OCI-LY7 (cell line): ENCODE measurements around the gene NSD2. TPM values are rescaled to one million over a fixed set of nuclear protein-coding genes. Genes with fewer than 3 reads are reported as not detected.

Experiments
- BruUV-seq: library from RNA; stranded (reverse); fragments of 400-500 nt; replicated peaks from 2 replicates; lab custom pipeline; 2021; lab: Mats Ljungman, UMichigan
- CTCF ChIA-PET: fragments of 300-600 bp; sonication (Branson Sonifier 250); formaldehyde crosslinking; loops from one replicate; lab custom pipeline; 2022; ENCODE audit warnings: antibody characterized with exemption; ENCODE audit not compliant: unreplicated experiment; lab: Charles Lee
- POLR2A ChIA-PET: fragments of 300-600 bp; sonication (Branson Sonifier 250); formaldehyde crosslinking; loops from one replicate; lab custom pipeline; 2022; ENCODE audit warnings: antibody characterized with exemption; lab: Charles Lee
- DNase-seq: peaks from one replicate; pipeline ENCODE4 v3.0.0-alpha.2; 2015; ENCODE audit warnings: low spot score
- H2AFZ ChIP-seq: fragments of 200-600 bp; sonication (generic), shearing (Covaris generic); 2 replicates; pipeline ENCODE4 v1.6.1; 2014; ENCODE audit warnings: mild to moderate bottlenecking, antibody characterized with exemption, low read length, moderate library complexity
- H3K27ac ChIP-seq: fragments of 200-600 bp; sonication (generic); 2 replicates; pipeline ENCODE4 v1.5.1; 2014; ENCODE audit warnings: mixed run types, low read depth, mild to moderate bottlenecking, moderate library complexity, low read length, inconsistent platforms; ENCODE audit not compliant: poor library complexity, severe bottlenecking
- H3K36me3 ChIP-seq: fragments of 200-600 bp; sonication (generic); 2 replicates; pipeline ENCODE4 v1.6.1; 2014; ENCODE audit warnings: mild to moderate bottlenecking, antibody characterized with exemption, low read length, moderate library complexity, mixed read lengths; ENCODE audit not compliant: insufficient read depth
- H3K4me1 ChIP-seq: fragments of 200-600 bp; sonication (generic); 2 replicates; pipeline ENCODE4 v1.5.1; 2014; ENCODE audit warnings: mild to moderate bottlenecking, low read length; ENCODE audit not compliant: insufficient read depth, poor library complexity, severe bottlenecking
- H3K4me2 ChIP-seq: fragments of 200-600 bp; sonication (generic); 2 replicates; pipeline ENCODE4 v1.6.1; 2014; ENCODE audit warnings: mild to moderate bottlenecking, low read length
- H3K4me3 ChIP-seq: fragments of 200-600 bp; sonication (generic); 2 replicates; pipeline ENCODE4 v1.5.1; 2014; ENCODE audit warnings: mild to moderate bottlenecking, low read depth, low read length; ENCODE audit not compliant: poor library complexity, severe bottlenecking
- H3K79me2 ChIP-seq: fragments of 200-600 bp; sonication (generic); 2 replicates; pipeline ENCODE4 v1.6.1; 2016; ENCODE audit warnings: low read depth, mild to moderate bottlenecking, low read length, moderate library complexity, mixed read lengths; ENCODE audit not compliant: insufficient read depth
- H3K9me2 ChIP-seq: fragments of 200-600 bp; sonication (generic); 2 replicates; pipeline ENCODE4 v1.6.1; 2016; ENCODE audit warnings: mild to moderate bottlenecking, low read length, mixed read lengths; ENCODE audit not compliant: insufficient read depth
- H3K9me3 ChIP-seq: fragments of 200-600 bp; sonication (generic); 2 replicates; pipeline ENCODE4 v1.6.1; 2014; ENCODE audit warnings: mild to moderate bottlenecking, mixed run types, low read length, mixed read lengths
- H4K20me1 ChIP-seq: fragments of 200-600 bp; sonication (generic); 2 replicates; pipeline ENCODE4 v1.6.1; 2014; ENCODE audit warnings: mild to moderate bottlenecking, antibody characterized with exemption, low read length, moderate library complexity, mixed read lengths; ENCODE audit not compliant: insufficient read depth
- EZH2phosphoT487 ChIP-seq: fragments of 200-600 bp; sonication (generic); IDR thresholded peaks from 2 replicates; pipeline ENCODE4 v1.6.1; 2018; ENCODE audit warnings: low read depth, borderline replicate concordance, mild to moderate bottlenecking, mixed run types, antibody characterized with exemption, low read length, moderate library complexity, mixed read lengths
- intact Hi-C: fragments of 100-400 bp; cut with micrococcal nuclease; formaldehyde crosslinking; loops from one replicate; pipeline ENCODE4 v1.10.0; 2022; ENCODE audit not compliant: unreplicated experiment
- total RNA-seq, 2 experiments: library from RNA; depleted of rRNA in 1 of 2; stranded (reverse); fragments of >200 nt in 1 of 2; shearing (Covaris generic) in 1 of 2; gene quantifications; 2 replicates each; pipeline ENCODE4 v1.2.3, GENCODE V29; 2014 to 2022
- TF ChIP-seq, protein P1 (sequence below): fragments of 200-600 bp; sonication (generic); conservative IDR thresholded peaks from 2 replicates; pipeline ENCODE4 v1.5.1; 2014; ENCODE audit warnings: mild to moderate bottlenecking, antibody characterized with exemption, low read length, moderate library complexity, mixed read lengths

The NSD2 gene
- total RNA-seq, 2 experiments from 2014 or later = 169 to 329 TPM

DNA sequence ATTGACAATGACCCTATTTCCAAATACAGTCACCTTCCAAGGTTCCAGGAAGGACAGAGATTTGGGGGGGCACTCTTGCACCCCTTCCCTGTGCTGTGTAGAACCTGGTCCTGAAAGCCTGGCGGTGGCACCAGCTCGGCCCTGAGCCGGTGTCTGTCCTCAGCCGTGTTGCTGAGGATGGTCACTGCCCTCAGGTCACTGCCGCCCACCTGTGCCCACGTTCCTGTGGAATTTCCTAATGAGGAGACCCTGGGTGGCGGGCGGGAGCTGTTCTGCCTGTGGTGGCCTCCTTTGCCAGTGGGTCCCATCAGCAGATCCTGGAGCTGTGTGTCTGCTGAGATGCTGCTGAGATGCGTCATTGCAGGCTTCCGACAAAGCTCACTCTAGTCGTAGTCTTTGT lies 104.7 kb downstream of the NSD2 start:
- POLR2A ChIA-PET = no interaction called here
- H3K4me1 ChIP-seq = no peaks in the 10 kb centered on the region
- no peak for DNase-seq
- no peaks in the 10 kb centered on the region for H3K9me2 ChIP-seq
- H2AFZ ChIP-seq = no peak overlapping the region
- no peak overlapping the region for H3K4me2 ChIP-seq
- H4K20me1 ChIP-seq = no peaks in the 10 kb centered on the region
- CTCF ChIA-PET = interaction anchor here (0.6 kb wide), 1 partner anchor 62 kb away, joined by 3 read pairs; no protein-coding TSS in a partner anchor
- H3K36me3 ChIP-seq = peaks cover 99% of the 10 kb centered on the region
- H3K27ac ChIP-seq = no peak overlapping the region
- no peak overlapping the region for H3K4me3 ChIP-seq
- H3K79me2 ChIP-seq = no peaks in the 10 kb centered on the region
- H3K9me3 ChIP-seq = no peaks in the 10 kb centered on the region
- TF ChIP-seq, protein P1, sequence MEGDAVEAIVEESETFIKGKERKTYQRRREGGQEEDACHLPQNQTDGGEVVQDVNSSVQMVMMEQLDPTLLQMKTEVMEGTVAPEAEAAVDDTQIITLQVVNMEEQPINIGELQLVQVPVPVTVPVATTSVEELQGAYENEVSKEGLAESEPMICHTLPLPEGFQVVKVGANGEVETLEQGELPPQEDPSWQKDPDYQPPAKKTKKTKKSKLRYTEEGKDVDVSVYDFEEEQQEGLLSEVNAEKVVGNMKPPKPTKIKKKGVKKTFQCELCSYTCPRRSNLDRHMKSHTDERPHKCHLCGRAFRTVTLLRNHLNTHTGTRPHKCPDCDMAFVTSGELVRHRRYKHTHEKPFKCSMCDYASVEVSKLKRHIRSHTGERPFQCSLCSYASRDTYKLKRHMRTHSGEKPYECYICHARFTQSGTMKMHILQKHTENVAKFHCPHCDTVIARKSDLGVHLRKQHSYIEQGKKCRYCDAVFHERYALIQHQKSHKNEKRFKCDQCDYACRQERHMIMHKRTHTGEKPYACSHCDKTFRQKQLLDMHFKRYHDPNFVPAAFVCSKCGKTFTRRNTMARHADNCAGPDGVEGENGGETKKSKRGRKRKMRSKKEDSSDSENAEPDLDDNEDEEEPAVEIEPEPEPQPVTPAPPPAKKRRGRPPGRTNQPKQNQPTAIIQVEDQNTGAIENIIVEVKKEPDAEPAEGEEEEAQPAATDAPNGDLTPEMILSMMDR = no peak
- no peak for TF ChIP-seq EZH2phosphoT487
- intact Hi-C loops = no loop called here
- no TSS peak for BruUV-seq

DNA sequence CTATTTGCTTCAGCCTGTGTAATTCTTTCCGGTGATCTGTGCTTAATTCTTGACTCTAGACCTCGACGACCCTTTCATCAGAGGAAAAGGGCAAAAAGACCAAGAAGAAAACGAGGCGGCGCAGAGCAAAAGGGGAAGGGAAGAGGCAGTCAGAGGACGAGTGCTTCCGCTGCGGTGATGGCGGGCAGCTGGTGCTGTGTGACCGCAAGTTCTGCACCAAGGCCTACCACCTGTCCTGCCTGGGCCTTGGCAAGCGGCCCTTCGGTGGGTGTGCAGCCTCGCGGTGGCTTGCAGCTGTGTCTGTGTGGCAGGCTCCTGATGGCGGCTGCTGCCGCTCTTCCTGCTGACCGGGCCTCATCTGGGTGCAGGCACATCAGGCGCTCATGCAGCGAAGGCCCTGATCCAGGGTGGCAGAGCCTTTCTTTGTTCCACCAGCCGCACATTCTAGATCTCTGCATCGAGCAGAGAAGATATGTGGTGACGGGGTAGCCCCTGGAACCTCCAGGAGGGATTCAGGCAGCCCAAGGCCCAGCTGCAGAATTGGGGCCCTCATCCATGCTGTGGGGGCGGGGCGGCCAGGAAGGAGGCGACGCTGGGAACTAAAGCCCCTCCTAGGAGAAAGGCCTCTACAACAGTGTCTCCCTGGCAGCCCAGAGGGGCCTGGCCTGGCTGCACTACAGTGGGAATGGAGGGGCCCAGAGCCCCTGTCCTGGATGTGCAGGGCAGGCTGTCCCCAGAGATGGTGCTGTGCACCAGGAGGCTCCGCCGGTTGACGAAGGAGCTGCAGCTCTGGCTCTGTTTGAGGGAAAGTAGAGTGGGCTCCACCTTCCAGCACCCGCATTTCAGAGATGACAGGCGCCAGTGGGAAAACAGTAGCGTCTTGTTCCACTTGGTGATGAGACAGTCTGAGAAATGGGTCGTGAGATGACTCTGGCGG lies 105.5 kb downstream of the NSD2 start:
- H3K36me3 ChIP-seq = peaks cover 99% of the 10 kb centered on the region
- ChIA-PET POLR2A (interaction anchor here (0.7 kb wide), 1 partner anchor 42 kb away, joined by 4 read pairs; no protein-coding TSS in a partner anchor), CTCF (no interaction called here)
- DNase-seq = no peak
- BruUV-seq = no TSS peak
- H3K9me2 ChIP-seq = no peaks in the 10 kb centered on the region
- H4K20me1 ChIP-seq = no peaks in the 10 kb centered on the region
- no peaks in the 10 kb centered on the region for H3K9me3 ChIP-seq
- TF ChIP-seq EZH2phosphoT487 = no peak
- TF ChIP-seq, protein P1 = no peak
- H3K79me2 ChIP-seq = no peaks in the 10 kb centered on the region
- H2AFZ ChIP-seq = no peak overlapping the region
- no peaks in the 10 kb centered on the region for H3K4me1 ChIP-seq
- no peak overlapping the region for H3K4me2 ChIP-seq
- H3K27ac ChIP-seq = no peak overlapping the region
- intact Hi-C loops = no loop called here
- no peak overlapping the region for H3K4me3 ChIP-seq

- H3K9me2 ChIP-seq = no peaks in the 10 kb centered on the region
- ChIA-PET POLR2A (no interaction called here), CTCF (no interaction called here)
- BruUV-seq = no TSS peak
- H3K27ac ChIP-seq = no peak overlapping the region
- H2AFZ ChIP-seq = no peak overlapping the region
- H3K36me3 ChIP-seq = peaks cover 99% of the 10 kb centered on the region
- intact Hi-C loops = no loop called here
- DNase-seq = no peak
- H3K4me2 ChIP-seq = no peak overlapping the region
- H3K79me2 ChIP-seq = no peaks in the 10 kb centered on the region
- TF ChIP-seq, protein P1 = no peak
- no peak for TF ChIP-seq EZH2phosphoT487
- no peaks in the 10 kb centered on the region for H3K4me1 ChIP-seq
- H3K9me3 ChIP-seq = no peaks in the 10 kb centered on the region
- no peak overlapping the region for H3K4me3 ChIP-seq
- no peaks in the 10 kb centered on the region for H4K20me1 ChIP-seq
Observed at GRCh38 chr4:1978226-1978625, 107.0 kb downstream of the NSD2 start.
